Sigmoid colon (tissue), 4 donors: ENCODE data around the gene CAVIN3.

Experiments used
- EP300 ChIP-seq, 4 donors: sonication (generic); formaldehyde crosslinking; IDR thresholded peaks; one replicate each; pipeline ENCODE4 v1.6.1; 2017; ENCODE audit warnings: antibody characterized with exemption in 4 of 4
- POLR2A ChIP-seq, 2 donors: fragments of 450-650 bp; IDR thresholded peaks; one replicate each; pipeline ENCODE4 v1.6.1; 2016; ENCODE audit warnings: antibody characterized with exemption in 2 of 2, mild to moderate bottlenecking in 2 of 2, moderate library complexity in 2 of 2
- POLR2AphosphoS5 ChIP-seq, 4 donors: sonication (generic); formaldehyde crosslinking; IDR thresholded peaks; one replicate each; pipeline ENCODE4 v1.6.1; 2017; ENCODE audit warnings: antibody characterized with exemption in 4 of 4
- TF ChIP-seq, protein P1 (sequence below), 4 experiments: fragments of 450-650 bp in 3 of 4; fragments of 200-600 bp in 1 of 4; IDR thresholded peaks; one replicate each; pipeline ENCODE4 v1.5.1; 2016 to 2019; ENCODE audit warnings: antibody characterized with exemption in 4 of 4, mild to moderate bottlenecking in 3 of 4, moderate library complexity in 2 of 4

- TF ChIP-seq POLR2AphosphoS5 (IDR thresholded peaks at IDR 0.05) (peak; percentile 66 to 72 (median 70)), EP300 (IDR thresholded peaks at IDR 0.05) (no peak), POLR2A (IDR thresholded peaks at IDR 0.05) (peak in 1 of 2 donors; percentile 53)
- TF ChIP-seq, protein P1, sequence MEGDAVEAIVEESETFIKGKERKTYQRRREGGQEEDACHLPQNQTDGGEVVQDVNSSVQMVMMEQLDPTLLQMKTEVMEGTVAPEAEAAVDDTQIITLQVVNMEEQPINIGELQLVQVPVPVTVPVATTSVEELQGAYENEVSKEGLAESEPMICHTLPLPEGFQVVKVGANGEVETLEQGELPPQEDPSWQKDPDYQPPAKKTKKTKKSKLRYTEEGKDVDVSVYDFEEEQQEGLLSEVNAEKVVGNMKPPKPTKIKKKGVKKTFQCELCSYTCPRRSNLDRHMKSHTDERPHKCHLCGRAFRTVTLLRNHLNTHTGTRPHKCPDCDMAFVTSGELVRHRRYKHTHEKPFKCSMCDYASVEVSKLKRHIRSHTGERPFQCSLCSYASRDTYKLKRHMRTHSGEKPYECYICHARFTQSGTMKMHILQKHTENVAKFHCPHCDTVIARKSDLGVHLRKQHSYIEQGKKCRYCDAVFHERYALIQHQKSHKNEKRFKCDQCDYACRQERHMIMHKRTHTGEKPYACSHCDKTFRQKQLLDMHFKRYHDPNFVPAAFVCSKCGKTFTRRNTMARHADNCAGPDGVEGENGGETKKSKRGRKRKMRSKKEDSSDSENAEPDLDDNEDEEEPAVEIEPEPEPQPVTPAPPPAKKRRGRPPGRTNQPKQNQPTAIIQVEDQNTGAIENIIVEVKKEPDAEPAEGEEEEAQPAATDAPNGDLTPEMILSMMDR (IDR thresholded peaks at IDR 0.05): no peak
These were observed 1.1 kb downstream of the CAVIN3 start for GRCh38 chr11:6319001-6319703.
